HEK293T (cell line): ENCODE results near the gene PID1.

Experiments
- BHLHE40 ChIP-seq: fragments of 450-650 bp; IDR thresholded peaks from 2 replicates; pipeline ENCODE4 v1.6.1; 2016; ENCODE audit warnings: mild to moderate bottlenecking, moderate library complexity, borderline replicate concordance
- PKNOX1 ChIP-seq: fragments of 450-650 bp; IDR thresholded peaks from 2 replicates; pipeline ENCODE4 v1.6.1; 2016

- no peak for TF ChIP-seq BHLHE40
- TF ChIP-seq PKNOX1 = no peak
These were observed 169.8 kb downstream of the PID1 start for GRCh38 chr2:229101314-229101713.
